Activated T-helper 1 cell treated with anti-CD3 and anti-CD28 coated beads, Interleukin-2, amount 50 U/mL, for 16 hours (primary cell): ENCODE data around the gene MYL6B.

ENCODE experiments used
- DNase-seq, 2 donors: peaks; one replicate each; pipeline ENCODE4 v3.0.0-alpha.2; 2020; ENCODE audit warnings: low read depth in 1 of 2, low spot score in 1 of 2

Gene MYL6B

DNA sequence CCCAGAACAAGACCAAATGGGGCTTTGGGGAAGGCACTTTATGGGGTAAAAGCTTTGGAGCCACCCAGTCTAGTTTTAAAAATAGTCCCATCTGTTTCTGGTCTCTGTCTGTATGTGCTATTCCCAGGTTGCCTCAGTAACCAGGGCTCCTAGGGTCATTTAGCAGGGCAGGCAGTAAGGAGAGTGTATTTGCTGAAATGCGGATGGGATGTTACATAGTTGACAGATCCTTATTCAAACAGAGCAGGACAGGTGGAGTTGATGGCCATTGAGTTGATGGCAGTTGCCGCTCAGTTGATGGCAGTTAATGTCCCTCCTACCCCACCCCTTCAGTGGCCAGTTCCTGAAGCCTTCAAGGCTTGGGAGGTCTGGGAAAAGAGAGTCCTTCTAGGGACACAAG, 29.8 kb upstream of the MYL6B start:
- no peak for DNase-seq

- no peak for DNase-seq
These were observed 28.3 kb upstream of the MYL6B start for GRCh38 chr12:56124133-56124532.

GRCh38 chr12:56126732-56127239, 25.6 kb upstream of the MYL6B start:
- DNase-seq, result no peak

GRCh38 chr12:56127485-56127887, 24.9 kb upstream of the MYL6B start:
- no peak for DNase-seq

DNA sequence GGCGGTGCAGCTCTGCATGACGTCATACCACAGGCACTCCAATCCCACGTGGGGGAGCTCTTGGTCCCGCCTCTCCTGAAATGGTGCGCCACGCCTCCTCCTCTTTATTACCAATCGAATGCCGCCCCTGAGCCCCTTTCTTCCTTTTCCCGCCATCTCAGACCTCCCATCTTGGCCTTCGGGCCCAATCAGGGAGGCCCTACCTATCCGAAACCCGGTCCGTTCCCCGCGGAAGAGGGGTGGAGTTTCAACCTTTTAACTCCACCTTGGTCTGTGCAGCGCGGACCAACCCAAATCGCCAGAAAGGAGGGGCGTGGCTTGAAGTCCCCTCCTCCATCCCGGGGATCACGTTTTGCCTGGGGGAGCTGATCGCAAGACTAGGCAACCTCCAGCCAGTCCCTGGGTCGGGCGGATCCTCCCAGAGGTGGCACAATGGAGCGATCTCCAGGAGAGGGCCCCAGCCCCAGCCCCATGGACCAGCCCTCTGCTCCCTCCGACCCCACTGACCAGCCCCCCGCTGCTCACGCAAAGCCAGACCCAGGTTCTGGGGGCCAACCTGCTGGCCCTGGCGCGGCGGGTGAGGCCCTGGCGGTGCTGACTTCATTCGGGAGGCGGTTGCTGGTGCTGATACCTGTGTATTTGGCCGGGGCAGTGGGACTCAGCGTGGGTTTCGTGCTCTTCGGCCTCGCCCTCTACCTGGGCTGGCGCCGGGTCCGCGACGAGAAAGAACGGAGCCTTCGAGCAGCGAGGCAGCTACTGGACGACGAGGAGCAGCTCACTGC, 24.3 kb upstream of the MYL6B start, which contains the start of gene ESYT1:
ESYT1 (plus strand) TSS at position 380 of the 782 bp plus-strand sequence; CDS start at position 433, 53 bp downstream.
- DNase-seq, result peak; percentile 88 to 93

DNA sequence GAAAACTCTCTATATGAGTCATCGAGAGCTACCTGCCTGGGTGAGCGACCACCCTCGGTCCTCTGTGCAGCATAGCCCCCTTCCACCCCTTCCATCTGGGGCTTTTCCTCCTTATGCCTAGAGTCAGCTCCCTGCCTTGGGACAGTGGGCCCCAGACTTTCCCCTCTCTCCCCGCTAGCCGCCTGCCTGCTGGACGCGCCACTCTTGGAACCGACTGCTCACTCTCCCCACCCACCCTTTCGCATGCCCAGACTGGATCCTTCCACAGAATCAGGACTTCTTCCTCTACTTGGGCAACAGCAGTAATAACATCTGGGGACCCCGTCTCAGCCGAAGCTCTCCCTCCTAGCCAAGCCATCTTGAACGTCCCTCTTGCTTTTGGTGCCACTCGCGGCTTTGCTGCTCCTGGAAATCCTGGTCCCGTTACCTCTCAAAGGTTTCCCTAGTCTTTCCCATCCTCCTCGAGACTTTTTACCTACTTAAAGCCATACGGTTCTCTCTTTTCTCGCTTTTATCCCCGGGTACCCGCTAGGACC, 23.6 kb upstream of the MYL6B start:
- DNase-seq, result no peak

DNA sequence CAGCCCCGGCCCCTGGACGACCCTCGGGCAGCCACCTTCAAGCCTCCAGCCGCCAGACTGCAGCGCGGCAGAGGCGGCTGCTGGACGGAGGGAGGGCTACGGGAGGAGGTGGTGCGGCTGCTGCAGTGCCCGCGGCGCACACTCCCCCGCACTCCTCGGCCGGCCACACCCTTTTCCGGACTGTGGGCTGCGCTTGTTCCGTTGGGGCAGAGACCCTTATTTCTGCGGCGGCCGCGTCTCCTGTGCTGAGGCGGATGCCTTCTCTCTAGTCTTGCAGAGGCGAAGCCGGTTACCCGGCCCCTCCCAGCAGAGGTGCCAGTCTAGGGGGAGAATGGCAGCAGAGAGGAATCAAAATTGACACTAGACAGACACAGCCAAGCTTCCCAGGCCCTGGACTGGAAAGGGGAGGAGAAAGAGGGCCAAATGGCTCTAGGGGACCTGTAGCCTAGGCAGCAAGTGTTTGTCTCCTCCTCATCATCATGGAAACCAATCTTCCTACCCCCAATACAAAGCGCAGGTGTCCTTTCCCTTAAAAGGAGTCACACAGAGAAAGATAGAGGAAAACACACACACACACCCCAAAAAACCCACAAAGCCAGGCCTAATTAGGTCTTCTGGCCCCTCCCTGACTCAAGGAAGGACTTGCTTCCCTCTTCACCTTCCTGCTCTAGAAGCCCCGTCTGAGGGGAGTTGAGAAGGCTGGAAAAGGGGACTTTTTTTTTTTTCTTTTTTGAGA, 23.0 kb upstream of the MYL6B start:
- DNase-seq, result peak; percentile 51 to 56

DNA sequence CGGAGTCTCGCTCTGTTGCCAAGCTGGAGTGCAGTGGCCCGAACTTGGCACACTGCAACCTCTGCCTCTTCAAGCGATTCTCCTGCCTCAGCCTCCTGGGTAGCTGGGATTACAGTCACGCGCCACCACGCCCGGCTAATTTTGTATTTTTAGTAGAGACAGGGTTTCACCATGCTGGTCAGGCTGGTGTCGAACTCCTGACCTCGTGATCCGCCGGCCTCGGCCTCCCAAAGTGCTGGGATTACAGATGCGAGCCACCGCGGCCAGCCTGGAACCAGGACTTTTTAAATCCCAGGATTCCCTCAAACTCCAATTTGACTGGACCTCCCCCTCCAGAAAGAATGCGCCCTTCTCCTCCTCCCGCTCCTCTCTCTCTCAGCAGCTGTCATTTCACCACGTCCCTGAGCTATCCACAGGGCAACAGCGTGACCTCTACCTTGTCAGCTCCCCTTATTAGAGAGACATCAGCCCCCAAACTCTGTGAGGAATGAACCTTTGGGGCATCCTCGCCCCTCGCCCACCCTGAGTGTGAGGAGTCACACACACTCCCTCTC, 22.4 kb upstream of the MYL6B start:
- DNase-seq, result no peak

DNA sequence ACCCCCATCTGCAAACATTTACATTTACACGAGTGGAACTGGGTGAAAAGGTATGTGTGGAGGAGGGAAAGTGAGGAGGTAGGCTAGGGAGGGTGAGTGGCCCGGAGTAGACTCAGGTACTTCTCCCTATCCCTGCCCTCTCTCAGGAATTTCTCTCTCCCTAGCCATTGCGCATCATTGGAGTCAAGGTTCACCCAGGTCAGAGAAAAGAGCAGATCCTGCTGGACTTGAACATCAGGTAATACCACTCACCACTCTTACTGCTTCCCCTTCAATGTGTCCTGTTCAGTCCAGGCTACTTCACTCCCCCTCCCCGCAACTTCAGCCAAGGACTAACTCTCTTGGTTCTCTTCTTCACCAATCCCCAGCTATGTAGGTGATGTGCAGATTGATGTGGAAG, 21.5 kb upstream of the MYL6B start:
- DNase-seq, result no peak

GRCh38 chr12:56134897-56135296, 17.5 kb upstream of the MYL6B start:
- DNase-seq, result no peak

DNA sequence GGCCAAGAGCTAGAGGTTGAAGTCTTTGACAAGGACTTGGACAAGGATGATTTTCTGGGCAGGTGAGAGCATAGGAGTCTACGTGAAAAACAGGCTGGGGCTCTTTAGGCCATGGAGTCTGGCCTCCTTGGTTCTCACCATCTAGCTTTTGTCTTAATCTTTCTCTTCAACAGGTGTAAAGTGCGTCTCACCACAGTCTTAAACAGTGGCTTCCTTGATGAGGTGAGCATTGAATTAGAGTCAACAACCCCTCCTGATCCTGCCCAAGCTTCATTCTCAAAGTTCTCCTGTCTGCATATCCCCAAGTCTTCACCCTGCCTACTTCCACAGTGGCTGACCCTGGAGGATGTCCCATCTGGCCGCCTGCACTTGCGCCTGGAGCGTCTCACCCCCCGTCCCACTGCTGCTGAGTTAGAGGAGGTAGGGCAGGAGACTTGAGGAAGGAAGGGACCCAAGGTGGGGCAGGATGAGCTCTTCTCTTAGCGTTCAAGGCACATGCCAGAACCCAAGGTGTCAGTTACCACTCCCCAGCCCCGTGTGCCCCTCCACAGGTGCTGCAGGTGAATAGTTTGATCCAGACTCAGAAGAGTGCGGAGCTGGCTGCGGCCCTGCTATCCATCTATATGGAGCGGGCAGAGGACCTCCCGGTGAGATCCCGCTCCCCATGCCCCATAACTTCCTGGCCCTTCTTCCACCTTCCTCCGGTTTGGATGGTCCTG, 14.4 kb upstream of the MYL6B start:
- no peak for DNase-seq

DNA sequence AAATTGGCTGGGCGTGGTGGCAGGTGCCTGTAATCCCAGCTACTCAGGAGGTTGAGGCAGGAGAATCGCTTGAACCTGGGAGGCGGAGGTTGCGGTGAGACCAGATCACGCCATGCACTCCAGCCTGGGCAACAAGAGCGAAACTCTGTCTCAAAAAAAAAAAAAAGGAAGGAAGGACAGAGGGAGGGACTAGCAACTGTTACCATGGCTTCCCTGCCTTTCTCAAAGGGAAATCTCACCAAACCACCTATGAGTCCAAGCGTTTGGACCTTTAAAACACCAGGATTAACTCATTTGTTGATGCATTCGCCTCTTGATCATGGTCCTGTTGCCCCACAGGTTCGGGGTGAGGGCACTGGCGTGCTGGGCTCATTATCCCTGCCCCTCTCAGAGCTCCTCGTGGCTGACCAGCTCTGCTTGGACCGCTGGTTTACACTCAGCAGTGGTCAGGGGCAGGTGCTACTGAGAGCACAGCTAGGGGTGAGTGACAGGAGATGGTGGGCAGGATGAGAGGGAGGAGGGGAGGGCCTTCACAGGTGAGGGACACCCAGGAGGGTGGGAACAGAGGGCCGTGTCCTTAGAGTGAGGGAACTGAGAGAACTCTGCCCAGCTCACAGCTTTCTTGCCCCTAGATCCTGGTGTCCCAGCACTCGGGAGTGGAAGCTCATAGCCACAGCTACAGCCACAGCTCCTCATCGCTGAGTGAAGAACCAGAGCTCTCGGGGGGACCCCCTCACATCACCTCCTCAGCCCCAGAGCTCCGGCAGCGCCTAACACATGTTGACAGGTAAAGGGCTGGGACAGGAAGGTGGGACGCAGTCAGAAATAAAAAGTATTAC, 10.2 kb upstream of the MYL6B start:
- no peak for DNase-seq

DNA sequence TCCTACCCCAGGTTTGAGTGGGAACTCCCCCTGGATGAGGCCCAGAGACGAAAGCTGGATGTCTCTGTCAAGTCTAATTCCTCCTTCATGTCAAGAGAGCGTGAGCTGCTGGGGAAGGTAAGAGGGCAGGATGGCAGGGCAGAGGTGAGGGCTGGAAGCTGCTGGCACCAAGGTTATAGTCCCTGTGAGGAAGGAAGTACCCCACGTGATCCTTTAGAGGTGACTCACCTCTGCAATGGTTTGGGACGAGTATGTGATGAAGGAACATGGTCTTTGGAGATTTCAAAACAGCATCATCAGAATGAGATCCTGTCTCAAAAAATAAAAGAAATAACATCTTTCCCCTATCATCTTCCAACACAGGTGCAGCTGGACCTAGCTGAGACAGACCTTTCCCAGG, 9.2 kb upstream of the MYL6B start:
- DNase-seq, result no peak

GRCh38 chr12:56143870-56144269, 8.5 kb upstream of the MYL6B start:
- no peak for DNase-seq

- no peak for DNase-seq
These were observed 7.2 kb upstream of the MYL6B start for GRCh38 chr12:56145217-56145616.

- no peak for DNase-seq
These were observed 5.6 kb upstream of the MYL6B start for GRCh38 chr12:56146492-56147460.

DNA sequence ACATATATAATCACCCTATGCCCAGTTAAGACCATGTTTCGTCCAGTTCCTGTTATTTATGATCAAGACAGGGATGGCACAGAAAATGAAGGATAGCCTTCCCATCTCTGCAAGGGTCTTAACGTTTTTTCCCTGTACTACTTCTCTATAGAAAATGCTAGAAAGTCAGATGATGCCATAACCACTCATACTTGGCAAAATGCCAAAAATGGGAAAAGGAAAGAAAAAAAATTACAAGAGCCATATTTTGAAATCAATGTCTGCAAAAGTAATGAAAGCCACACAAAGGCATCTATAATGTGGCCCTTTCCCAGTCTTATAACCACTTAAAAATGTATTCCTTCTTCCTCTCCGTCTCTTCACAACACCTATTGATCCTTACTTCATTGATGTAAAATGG, 1.8 kb upstream of the MYL6B start:
- DNase-seq, result no peak

GRCh38 chr12:56151672-56152131, 685 bp upstream of the MYL6B start:
- peak; percentile 34 to 53 for DNase-seq
